IMR-90 (cell line): ENCODE data around the gene MEF2C. TPM values are rescaled to one million over a fixed set of nuclear protein-coding genes. Genes with fewer than 3 reads are reported as not detected.

Experiments used
- ATAC-seq: fragments of 200-7000 bp; cut with Tn5 transposase; 2 replicates; pipeline ENCODE4 v1.9.1; 2020; ENCODE audit warnings: low read depth, mild to moderate bottlenecking, moderate library complexity
- BruUV-seq: library from RNA; stranded (reverse); fragments of 400-500 nt; replicated peaks from 2 replicates; lab custom pipeline; 2021; lab: Mats Ljungman, UMichigan
- CTCF ChIA-PET: fragments of 300-600 bp; formaldehyde crosslinking; extraction: SDS; loops from one replicate; lab custom pipeline; 2021; ENCODE audit warnings: antibody characterized with exemption; lab: Yijun Ruan, JAX
- POLR2A ChIA-PET: fragments of 300-600 bp; sonication (Branson Sonifier 250); formaldehyde crosslinking; loops from one replicate; lab custom pipeline; 2022; ENCODE audit warnings: antibody characterized with exemption; ENCODE audit not compliant: unreplicated experiment; lab: Charles Lee
- DNase-seq: peaks from one replicate; pipeline ENCODE4 v3.0.0; 2013
- H2AFZ ChIP-seq: replicated peaks from 2 replicates; pipeline ENCODE3; 2013; ENCODE audit warnings: low read length, mild to moderate bottlenecking; ENCODE audit not compliant: poor library complexity
- H2AK5ac ChIP-seq: 2 replicates; pipeline ENCODE4 v1.6.1; 2013; ENCODE audit warnings: low read depth, low read length, inconsistent platforms
- H2AK9ac ChIP-seq: replicated peaks from 2 replicates; pipeline ENCODE3; 2013; ENCODE audit warnings: mild to moderate bottlenecking, low read depth, low read length, moderate library complexity; ENCODE audit not compliant: poor library complexity
- H2BK120ac ChIP-seq: 2 replicates; pipeline ENCODE4 v1.6.1; 2013; ENCODE audit warnings: low read depth, low read length, inconsistent platforms
- H2BK15ac ChIP-seq: 3 replicates; pipeline ENCODE4 v1.6.1; 2013; ENCODE audit warnings: low read depth, low read length, inconsistent platforms
- H2BK20ac ChIP-seq: 2 replicates; pipeline ENCODE4 v1.6.1; 2013; ENCODE audit warnings: low read depth, mild to moderate bottlenecking, inconsistent platforms, low read length, moderate library complexity
- H2BK5ac ChIP-seq: 2 replicates; pipeline ENCODE4 v1.6.1; 2013; ENCODE audit warnings: mild to moderate bottlenecking, low read depth, low read length, inconsistent platforms; ENCODE audit not compliant: poor library complexity, severe bottlenecking
- H3K14ac ChIP-seq: replicated peaks from 2 replicates; pipeline ENCODE4 v1.6.1; 2013; ENCODE audit warnings: low read depth, low read length, inconsistent platforms
- H3K18ac ChIP-seq: 2 replicates; pipeline ENCODE4 v1.6.1; 2013; ENCODE audit warnings: low read depth, low read length, control low read depth
- H3K23ac ChIP-seq: 2 replicates; pipeline ENCODE4 v1.6.1; 2013; ENCODE audit warnings: low read depth, low read length, inconsistent platforms
- H3K27ac ChIP-seq: 2 replicates; pipeline ENCODE4 v1.5.1; 2013; ENCODE audit warnings: mild to moderate bottlenecking, control low read depth, low read length; ENCODE audit not compliant: insufficient read depth
- H3K27me3 ChIP-seq: 2 replicates; pipeline ENCODE4 v1.6.1; 2013; ENCODE audit warnings: low read length; ENCODE audit not compliant: control insufficient read depth, insufficient read depth
- H3K36me3 ChIP-seq: 2 replicates; pipeline ENCODE4 v1.6.1; 2013; ENCODE audit warnings: low read length, mixed read lengths; ENCODE audit not compliant: control insufficient read depth, insufficient read depth
- H3K4ac ChIP-seq: 2 replicates; pipeline ENCODE4 v1.6.1; 2013; ENCODE audit warnings: low read depth, low read length, inconsistent platforms
- H3K4me1 ChIP-seq: 2 replicates; pipeline ENCODE4 v1.6.1; 2013; ENCODE audit warnings: low read length, mixed read lengths; ENCODE audit not compliant: control insufficient read depth, insufficient read depth
- H3K4me2 ChIP-seq: 2 replicates; pipeline ENCODE4 v1.6.1; 2013; ENCODE audit warnings: low read depth, mild to moderate bottlenecking, control low read depth, low read length, moderate library complexity
- H3K4me3 ChIP-seq: 2 replicates; pipeline ENCODE4 v1.5.1; 2013; ENCODE audit warnings: low read depth, mild to moderate bottlenecking, control low read depth, low read length, moderate library complexity; ENCODE audit not compliant: insufficient read depth
- H3K56ac ChIP-seq: 2 replicates; pipeline ENCODE4 v1.6.1; 2013; ENCODE audit warnings: low read length, inconsistent platforms; ENCODE audit not compliant: insufficient read depth; ENCODE audit errors: extremely low read depth
- H3K79me1 ChIP-seq, 2 experiments: 2 replicates each; pipeline ENCODE4 v1.6.1; 2013; ENCODE audit warnings: low read length in 2 of 2, inconsistent platforms in 1 of 2, low read depth in 1 of 2
- H3K9ac ChIP-seq: 2 replicates; pipeline ENCODE4 v1.6.1; 2013; ENCODE audit warnings: low read depth, low read length, control low read depth
- H3K9me1 ChIP-seq: 2 replicates; pipeline ENCODE4 v1.6.1; 2013; ENCODE audit warnings: low read length, inconsistent platforms; ENCODE audit not compliant: insufficient read depth
- H3K9me3 ChIP-seq: 2 replicates; pipeline ENCODE4 v1.6.1; 2013; ENCODE audit warnings: low read length; ENCODE audit not compliant: control insufficient read depth, insufficient read depth
- H4K20me1 ChIP-seq: 2 replicates; pipeline ENCODE4 v1.6.1; 2013; ENCODE audit warnings: low read length, inconsistent platforms; ENCODE audit not compliant: insufficient read depth
- H4K5ac ChIP-seq: 2 replicates; pipeline ENCODE4 v1.6.1; 2013; ENCODE audit warnings: mild to moderate bottlenecking, low read depth, low read length, control low read depth
- H4K8ac ChIP-seq, 2 experiments: 2 replicates each; pipeline ENCODE4 v1.6.1; 2013; ENCODE audit warnings: low read depth in 2 of 2, low read length in 2 of 2, control low read depth in 1 of 2, inconsistent platforms in 1 of 2
- H4K91ac ChIP-seq: 2 replicates; pipeline ENCODE4 v1.6.1; 2013; ENCODE audit warnings: low read depth, low read length, inconsistent platforms; ENCODE audit not compliant: insufficient read depth
- CEBPB ChIP-seq: IDR thresholded peaks from 2 replicates; pipeline ENCODE4 v1.6.1; 2012; ENCODE audit warnings: low read depth, low read length, improper control_type of control experiment
- CTCF ChIP-seq: conservative IDR thresholded peaks from 2 replicates; pipeline ENCODE4 v1.5.1; 2012; ENCODE audit warnings: mild to moderate bottlenecking, low read depth, low read length, improper control_type of control experiment
- MAZ ChIP-seq: IDR thresholded peaks from 2 replicates; pipeline ENCODE4 v1.6.1; 2012; ENCODE audit warnings: low read depth, mild to moderate bottlenecking, low read length, improper control_type of control experiment, moderate library complexity, borderline replicate concordance
- WGBS, 2 experiments: methylation state at CpG; one replicate each; pipeline versions ENCODE4 v1.1.5 to v1.1.7; 2013; ENCODE audit warnings: missing lambda C conversion rate in 2 of 2; ENCODE audit not compliant: insufficient read length in 1 of 2; ENCODE audit errors: extremely low coverage in 2 of 2; 5-methylcytosine and 5-hydroxymethylcytosine counted together
- dilution Hi-C: fragments of 300-500 bp; cut with HindIII; formaldehyde crosslinking; loops from one replicate; pipeline ENCODE4 v1.14.3; 2018; ENCODE audit warnings: low sequenced_read_pairs; ENCODE audit not compliant: unreplicated experiment
- in situ Hi-C: fragments of 300-500 bp; cut with MboI; formaldehyde crosslinking; loops from 3 replicates; pipeline ENCODE4 v1.14.3; 2019; ENCODE audit warnings: low sequenced_read_pairs, inconsistent platforms, mixed read lengths
- intact Hi-C: fragments of 100-400 bp; cut with micrococcal nuclease; formaldehyde crosslinking; loops from 2 replicates; pipeline ENCODE4 v1.10.0; 2022
- polyA plus RNA-seq, 3 experiments: library from polyadenylated mRNA; depleted of rRNA; stranded (reverse); fragments of >200 nt; gene quantifications; 2 replicates each; pipeline ENCODE4 v1.2.3, GENCODE V29; 2012; ENCODE audit warnings: low replicate concordance in 1 of 3
- total RNA-seq: library from RNA; depleted of rRNA; stranded (reverse); fragments of >200 nt; gene quantifications from 2 replicates; pipeline ENCODE4 v1.2.3, GENCODE V29; 2012

MEF2C gene
- total and polyA plus RNA-seq, 2 of the 4 experiments (the other 2 are of a cell fraction), result 1.5 to 6.8 TPM

- TF ChIP-seq MAZ (no peak), CTCF (no peak), CEBPB (0 out of 2 replicates have a peak, but pooled peaks have one; percentile 13)
- ChIA-PET POLR2A (no interaction called here), CTCF (interaction anchor here (0.7 kb wide), 1 partner anchor 21 kb away, joined by 3 read pairs; no protein-coding TSS in a partner anchor)
- Histone ChIP-seq H2AFZ (no peak overlapping the region), H3K4me2 (no peak overlapping the region), H3K4ac (no peak overlapping the region), H3K9me3 (no peaks in the 10 kb centered on the region), H3K27ac (no peak overlapping the region), H3K36me3 (no peaks in the 10 kb centered on the region), H3K9ac (no peak overlapping the region), H3K14ac (no peak overlapping the region), H3K4me3 (no peak overlapping the region), H3K27me3 (no peaks in the 10 kb centered on the region), H4K8ac (no peak overlapping the region), H3K9me1 (no peaks in the 10 kb centered on the region), H4K5ac (no peak overlapping the region), H3K23ac (no peak overlapping the region), H3K4me1 (no peaks in the 10 kb centered on the region), H2BK15ac (no peak overlapping the region), H3K56ac (no peak overlapping the region), H4K91ac (no peak overlapping the region), H3K79me1 (no peaks in the 10 kb centered on the region), H2AK5ac (no peak overlapping the region), H2BK120ac (no peak overlapping the region), H2AK9ac (no peak overlapping the region), H2BK5ac (no peak overlapping the region), H4K20me1 (no peaks in the 10 kb centered on the region), H2BK20ac (no peak overlapping the region), H3K18ac (no peak overlapping the region)
- no CpG with 5 or more reads among the region's 7 CpGs for WGBS, 2 experiments
- DNase-seq, result no peak
- in situ Hi-C loops, result no loop called here
- dilution Hi-C loops, result no loop called here
- intact Hi-C loops, result no loop called here
- BruUV-seq, result no TSS peak
- no peak for ATAC-seq
Observed at GRCh38 chr5:88745093-88745696, 137.8 kb downstream of the MEF2C start.
